ENCODE results near the gene DDX51.

DDX51 gene

DNA sequence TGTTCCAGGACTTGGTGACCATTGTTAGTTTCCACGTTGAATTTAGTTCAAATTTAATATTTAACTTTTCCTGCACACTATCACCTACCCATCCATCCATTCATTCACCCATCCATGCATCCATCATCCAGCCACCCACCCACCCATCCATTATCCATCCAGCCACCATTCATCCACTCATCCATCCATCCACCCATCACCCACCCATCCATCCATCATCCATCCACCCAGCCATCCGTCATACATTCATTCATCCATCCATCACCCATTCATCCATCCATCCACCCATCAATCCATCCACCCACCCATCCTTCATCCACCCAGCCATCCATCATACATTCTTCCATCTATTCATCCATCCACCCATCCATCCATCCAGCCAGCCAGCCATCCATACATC, 22.0 kb upstream of the DDX51 start:
- no peak for DNase-seq

DNA sequence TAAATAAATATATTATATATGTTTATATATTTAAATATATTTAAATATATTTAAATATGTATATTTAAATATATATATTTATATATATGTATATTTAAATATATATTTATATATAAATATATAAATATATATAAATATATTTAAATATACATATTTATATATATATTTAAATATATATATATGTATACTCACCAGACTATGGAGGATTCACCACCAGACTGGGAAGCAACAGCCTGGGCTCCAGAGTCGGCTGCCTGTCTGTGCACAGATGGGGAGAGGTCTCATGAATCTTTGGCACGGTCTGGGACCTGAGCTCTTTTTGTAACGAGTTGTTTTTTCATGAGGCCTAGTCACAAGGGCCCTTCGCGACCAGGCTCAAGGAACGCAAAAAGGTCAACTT, 21.5 kb upstream of the DDX51 start:
- DNase-seq, result no peak

DNA sequence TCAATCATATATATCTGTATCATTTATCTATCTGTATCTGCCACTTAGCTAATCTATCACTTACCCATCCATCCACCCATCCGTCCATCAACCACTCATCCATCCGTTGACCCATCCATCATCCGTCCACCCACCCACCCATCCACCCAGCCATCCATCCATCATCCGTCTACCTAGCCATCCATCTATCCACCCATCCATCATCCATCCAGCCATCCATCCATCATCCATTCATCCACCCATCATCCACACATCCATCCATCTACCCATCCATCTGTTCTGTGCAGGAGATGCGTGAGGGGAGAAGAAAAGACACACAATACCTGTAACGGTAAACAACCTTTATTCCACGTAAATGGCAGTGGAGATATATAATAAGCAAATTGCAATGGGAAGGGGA, 20.3 kb upstream of the DDX51 start:
- DNase-seq, result no peak

DNA sequence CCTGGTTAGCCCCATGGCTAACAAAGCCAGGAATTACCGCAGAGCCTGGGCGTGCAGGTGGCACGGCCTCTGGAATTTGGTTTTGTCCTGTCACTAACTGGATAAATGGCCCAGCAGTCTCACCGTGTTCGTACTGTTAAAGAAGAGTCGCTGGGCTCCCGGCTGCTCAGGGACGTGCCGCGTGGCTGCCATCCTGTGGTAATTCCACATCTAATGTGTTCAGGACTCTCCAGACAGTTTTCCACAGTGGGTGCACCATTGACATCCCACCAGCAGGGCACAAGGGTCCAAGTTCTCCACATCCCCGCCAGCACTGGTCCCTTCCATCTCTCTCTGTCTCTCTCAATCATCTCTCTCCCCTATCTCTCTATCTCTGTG, 19.8 kb upstream of the DDX51 start:
- DNase-seq, result no peak

DNA sequence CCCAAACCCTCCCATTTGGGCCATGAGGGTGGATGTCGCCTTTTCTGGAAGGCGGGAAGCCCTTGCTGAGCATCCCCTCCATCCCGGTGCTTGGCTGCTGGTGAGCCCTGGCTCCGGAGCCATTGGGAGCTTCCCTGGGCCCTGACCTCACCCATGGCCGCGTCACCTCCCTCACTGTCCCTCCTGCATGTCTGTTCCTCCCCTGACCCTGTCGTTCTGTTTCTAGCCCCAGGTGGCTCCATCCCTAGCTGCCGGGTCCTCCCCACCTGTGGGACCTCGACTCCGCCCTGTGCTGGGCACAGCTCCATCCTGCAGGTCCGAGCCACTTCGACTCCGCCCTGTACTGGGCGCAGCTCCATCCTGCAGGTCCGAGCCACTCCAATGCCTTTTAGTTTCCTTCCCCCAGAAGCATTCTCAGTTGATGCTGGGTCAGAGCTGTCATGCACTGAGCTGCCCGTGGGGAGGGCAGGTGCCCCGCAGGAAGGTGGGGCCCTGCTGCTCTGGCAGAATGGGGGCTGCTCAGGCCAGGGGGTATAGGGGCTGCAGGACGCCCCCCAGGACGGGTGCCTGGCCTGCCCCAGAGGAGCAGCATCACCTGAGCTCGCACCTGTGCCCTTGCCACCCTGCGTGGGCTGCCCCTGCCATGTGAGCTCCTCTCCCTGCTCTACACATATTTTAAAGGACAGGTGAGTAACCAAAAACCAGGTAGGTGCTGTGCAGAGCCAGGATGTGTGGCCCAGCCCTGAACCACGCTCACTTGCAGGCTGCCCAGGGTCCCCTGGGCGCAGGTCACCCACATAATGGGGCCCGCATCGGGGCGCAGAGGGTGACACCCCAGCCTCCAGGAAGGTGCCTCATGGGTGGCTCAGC, 19.2 kb upstream of the DDX51 start:
- DNase-seq, result no peak

DNA sequence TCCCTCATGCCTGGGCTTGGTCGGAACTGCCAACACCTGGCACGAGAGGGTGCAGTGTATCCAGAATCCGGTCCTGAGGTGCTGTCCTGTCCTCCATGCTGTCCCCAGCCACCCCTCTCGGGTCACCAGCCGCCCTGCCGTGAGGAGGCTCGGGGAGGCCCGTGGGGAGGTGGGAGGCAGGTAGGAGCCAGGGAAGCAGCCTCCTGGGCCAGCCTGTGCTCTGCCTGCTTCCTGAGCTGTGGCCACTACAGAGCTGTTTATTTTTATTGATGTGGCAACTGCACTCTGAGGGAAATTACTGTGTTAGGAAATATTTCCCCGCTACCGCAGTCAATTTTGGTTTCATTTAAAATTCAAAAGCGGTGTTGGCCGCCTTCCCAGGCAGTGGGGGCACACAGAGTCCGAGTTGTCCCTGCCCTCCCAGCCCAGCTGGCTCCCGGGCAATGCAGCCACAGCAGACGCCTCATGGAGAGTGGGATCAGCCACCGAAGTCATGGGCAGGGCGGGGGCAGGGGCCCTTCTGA, 18.5 kb upstream of the DDX51 start:
- DNase-seq, result no peak

DNA sequence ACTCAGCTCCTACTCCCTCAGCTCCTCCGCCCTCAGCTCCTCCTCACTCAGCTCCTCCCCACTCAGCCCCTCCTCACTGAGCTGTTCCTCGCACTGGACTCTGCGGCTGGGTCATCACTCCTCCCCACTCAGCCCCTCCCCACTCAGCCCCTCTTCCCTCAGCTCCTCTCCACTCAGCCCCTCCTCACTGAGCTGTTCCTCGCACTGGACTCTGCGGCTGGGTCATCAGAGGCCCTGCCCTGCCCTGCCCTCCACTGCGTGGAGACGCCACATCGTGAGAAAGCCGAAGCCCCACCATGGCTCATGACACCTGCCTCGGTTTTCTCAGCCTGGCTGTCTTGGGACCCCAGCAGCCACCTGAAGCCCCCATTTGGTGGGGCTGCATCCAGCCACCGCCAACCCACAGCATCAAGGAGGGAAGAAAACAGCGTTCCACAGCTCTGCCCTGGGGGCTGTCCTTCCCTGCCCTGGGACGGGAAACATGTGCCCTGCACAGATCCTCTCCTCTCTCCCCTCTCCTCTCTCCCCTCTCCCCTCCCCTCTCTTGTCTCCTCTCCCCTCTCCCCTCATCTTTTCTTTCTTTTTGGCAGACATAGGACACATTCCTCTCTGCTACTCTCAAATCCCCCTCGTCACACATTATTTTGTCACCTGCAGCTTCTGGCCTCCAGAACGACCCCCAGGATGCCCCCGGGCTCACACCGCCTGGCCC, 17.8 kb upstream of the DDX51 start:
- no peak for DNase-seq

DNA sequence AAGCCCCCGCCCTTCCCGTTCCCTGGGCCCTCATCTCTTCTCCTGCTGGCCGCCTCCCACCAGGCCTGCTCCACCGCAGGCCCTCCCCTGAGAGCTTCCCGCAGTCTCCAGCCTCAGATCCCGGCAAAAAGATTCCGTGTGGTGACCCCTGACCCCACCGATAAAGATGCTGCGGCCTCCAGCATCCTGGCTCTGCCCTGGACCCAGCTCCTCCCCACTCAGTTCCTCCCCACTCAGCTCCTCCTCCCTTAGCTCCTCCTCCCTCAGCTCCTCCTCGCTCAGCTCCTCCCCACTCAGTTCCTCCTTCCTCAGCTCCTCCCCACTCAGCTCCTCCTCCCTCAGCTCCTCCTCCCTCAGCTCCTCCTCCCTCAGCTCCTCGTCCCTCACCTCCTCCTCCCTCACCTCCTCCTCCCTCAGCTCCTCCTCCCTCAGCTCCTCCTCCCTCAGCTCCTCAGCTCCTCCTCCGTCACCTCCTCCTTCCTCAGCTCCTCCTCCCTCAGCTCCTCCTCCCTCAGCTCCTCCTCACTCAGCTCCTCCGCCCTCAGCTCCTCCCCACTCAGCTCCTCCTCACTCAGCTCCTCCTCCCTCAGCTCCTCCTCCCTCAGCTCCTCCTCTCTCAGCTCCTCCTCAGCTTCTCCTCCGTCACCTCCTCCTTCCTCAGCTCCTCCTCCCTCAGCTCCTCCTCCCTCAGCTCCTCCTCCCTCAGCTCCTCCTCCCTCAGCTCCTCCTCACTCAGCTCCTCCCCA, 17.1 kb upstream of the DDX51 start:
- peak; percentile 16 for DNase-seq

DNA sequence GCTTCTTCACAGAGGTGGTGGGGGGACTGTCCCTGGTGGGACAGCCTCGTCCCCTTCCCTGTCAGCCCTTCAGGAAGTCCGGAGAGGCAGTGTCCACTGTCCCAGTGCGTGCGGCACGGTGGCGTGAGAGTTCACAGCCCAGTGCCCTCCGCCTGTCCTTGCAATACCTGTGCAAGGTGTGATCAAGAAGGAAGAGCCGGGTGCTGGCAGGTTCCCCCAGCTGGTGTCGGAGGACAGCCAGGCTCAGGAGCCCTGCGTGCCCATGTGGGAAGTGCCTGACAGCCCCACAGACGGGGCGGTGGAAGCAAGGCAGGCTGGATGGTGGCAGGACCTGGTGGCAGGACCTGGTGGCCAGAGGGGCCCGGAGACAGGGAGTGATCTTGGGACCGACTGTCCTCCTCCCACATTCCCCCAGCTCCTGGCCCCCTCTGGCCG, 16.5 kb upstream of the DDX51 start:
- no peak for DNase-seq

DNA sequence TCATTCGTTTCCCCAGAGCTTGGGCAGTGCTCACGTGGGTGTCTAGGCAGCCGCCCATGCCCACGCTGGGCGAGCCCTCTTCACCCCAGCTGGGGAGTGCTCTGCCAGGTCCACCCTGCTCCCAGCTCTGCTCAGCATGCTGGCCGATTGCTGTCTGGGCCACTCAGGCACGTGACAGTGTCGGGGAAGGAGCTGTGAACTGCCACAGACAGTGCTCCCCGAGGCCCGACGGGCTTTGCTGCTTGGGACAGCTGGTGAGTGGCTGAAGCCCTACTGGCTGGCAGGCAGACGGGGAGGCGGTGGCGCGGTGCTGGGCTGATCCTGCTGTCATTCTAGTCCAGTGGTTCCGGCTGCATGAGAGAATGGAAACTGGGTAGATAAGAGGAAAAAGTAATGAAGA, 15.9 kb upstream of the DDX51 start:
- DNase-seq, result no peak

DNA sequence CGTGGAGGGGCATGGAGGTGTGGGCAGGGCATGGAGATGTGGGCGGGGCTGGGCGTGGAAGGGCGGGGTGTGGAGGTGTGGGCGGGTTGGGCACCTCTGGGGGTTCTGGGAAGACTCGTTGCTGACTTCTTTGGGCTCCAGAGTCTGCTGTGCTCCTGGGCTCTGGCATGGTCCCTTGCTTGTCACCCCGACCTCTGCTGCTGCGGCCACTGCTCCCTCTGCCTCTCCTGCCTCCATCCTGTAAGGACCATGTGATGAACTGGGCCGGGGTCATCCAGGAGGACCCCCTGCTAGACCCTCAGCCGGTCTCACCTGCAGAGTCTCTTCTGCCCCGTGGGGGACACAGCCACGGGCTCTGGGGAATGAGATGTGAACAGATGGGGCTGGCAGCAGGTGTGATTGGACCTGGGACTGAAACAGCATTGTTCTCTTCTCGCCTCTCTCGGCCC, 15.5 kb upstream of the DDX51 start:
- no peak for DNase-seq

DNA sequence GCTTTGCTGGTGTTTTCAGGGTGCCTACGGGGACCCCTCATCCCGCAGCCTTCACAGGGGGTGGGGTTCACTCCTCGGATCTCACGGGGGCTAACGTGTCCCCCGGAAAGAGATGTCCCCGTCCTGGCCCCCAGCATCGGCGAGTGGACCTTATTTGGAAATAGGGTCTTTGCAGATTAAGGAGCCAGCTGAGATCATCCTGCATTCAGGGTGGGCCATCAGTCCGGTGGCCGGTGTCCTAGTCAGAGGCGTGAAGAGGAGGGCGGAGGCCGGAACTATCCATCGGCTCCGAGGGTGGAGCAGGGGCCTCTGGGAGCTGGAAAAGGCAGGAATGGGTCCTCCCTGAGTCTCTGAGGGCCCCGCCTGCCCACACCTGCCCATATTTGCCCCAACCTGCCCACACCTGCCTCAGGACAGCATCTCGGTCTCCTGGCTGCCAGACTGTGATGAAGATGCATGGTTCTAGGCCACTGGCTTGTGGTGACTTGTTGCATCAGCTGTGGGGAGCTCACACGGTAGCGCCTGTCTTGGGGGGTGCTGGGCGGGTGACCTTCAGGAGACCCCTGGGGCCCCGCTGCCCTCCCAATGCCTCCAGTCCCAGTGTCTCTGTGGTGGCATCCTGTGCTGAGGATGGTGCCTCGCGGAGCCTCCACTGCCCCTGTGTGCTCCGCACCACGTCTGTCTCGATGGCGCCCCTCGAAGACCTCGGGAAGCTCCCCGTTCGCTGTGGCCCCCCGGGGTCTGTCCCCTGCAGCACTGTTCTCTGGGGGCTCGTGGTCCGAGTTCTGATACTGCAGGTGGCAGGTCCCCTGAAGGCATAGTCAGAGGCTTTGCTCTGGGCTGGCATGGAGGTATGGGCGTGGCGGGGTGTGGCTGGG, 14.8 kb upstream of the DDX51 start:
- DNase-seq, result no peak

DNA sequence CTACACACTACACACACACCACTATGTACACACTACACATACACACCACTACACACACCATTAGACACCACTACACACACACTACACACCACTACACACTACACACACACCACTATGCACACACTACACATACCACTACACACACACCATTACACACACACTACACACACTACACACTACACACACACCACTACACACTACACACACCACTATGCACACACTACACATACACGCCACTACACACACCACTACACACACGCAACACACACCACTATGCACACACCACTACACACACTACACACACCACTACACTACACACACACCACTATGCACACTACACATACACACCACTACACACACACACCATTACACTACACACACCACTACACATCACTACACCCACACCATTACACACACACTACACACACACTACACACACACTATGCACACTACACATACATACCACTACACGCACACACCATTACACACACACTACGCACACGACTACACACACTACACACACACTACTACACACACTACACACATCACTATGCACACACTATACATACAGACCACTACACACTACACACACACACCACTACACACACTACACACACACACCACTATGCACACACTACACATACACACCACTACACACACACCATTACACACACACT, 13.8 kb upstream of the DDX51 start:
- no peak for DNase-seq

DNA sequence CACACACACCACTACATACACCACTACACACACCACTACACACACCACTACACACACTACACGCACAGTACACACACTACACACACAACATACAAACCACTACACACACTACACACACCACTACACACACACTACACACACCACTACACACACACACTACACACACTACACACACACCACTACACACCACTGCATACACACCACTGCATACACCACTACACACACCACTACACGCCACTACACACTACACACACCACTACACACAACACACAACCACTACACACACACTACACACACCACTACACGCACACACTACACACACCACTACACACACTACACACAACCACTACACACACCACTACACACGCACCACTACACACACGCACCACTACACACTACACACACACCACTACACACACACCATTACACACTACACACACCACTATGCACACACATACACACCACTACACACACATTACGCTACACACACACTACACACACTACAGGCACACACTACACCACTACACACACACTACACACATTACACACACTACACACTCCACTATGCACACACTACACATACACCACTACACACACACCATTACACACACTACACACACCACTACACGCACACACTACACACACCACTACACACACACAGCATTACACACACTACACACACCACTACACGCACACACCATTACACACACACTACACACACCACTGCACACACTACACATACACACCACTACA, 12.6 kb upstream of the DDX51 start:
- DNase-seq, result no peak

DNA sequence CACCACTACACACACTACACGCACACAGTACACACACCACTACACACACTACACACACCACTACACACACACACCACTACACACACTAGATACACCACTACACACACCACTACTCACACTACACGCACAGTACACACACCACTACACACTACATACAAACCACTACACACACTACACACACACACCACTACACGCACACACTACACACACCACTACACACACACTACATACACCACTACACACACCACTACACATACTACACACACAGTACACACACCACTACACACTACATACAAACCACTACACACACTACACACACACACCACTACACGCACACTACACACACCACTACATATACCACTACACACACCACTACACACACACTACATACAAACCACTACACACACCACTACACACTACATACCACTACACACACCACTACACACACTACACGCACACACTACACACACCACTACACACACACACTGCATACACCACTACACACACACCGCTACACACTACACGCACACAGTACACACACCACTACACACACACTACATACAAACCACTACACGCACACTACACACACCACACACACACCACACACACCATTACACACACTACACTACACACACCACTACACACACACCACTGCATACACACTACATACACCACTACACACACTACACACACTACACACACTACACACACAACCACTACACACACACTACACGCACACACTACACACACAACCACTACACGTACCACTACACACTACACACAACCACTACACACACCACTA, 11.9 kb upstream of the DDX51 start:
- no peak for DNase-seq

DNA sequence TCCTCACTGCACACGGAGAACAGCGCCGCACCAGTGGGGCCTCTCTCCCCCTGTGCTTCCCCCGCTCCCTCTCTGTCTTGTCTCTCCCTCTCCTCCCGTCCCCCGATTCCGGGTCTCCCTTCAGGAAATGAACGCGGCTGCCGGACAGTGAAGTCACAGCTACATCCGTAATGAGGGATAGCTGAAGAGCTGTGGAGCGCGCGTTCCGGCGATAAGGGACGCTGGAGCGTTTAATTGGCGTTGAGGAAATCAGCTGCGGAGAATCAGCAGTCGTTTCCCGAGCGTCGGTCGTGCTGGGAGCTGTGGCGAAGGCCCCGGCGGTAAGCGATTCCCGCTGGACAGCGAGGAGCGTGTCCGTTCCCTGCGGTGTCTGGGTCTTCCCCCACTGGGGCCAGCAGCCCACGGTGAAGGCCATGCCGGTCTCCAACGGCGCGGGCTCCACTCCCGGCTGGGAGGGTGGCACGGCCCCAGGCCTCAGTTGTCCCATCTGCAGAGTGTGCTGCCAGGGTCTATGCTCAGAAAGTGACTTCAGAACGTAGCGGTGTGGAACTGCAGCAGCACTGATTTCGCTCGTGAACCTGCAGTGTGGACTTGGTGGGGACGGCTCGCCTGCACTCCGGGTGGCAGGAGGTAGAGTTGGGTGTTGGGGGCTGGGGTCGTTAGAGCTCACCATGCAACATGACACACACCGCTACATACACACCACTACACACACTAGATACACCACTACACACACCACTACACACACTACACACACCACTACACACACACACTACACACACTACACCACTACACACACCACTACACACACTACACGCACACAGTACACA, 11.0 kb upstream of the DDX51 start:
- DNase-seq, result no peak

DNA sequence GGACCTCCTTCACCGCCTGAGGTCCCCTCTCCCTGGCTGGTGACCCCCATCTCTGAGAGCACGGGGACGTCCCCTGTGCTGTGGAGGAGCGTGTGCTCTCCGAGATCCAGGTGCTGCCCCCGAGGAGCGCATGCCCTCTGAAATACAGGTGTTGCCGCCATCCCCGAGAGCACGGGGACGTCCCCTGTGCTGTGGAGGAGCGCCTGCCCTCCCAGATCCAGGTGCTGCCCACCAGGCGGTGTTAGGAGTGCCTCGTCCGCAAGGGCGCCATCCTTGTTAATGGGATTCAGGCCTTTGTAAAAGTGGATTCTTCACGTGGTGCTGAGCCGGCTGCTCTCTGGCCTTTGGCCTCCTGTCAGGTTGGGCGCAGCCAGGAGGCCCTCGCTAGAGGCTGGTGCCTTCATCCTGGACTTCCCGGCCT, 10.2 kb upstream of the DDX51 start:
- DNase-seq, result no peak

DNA sequence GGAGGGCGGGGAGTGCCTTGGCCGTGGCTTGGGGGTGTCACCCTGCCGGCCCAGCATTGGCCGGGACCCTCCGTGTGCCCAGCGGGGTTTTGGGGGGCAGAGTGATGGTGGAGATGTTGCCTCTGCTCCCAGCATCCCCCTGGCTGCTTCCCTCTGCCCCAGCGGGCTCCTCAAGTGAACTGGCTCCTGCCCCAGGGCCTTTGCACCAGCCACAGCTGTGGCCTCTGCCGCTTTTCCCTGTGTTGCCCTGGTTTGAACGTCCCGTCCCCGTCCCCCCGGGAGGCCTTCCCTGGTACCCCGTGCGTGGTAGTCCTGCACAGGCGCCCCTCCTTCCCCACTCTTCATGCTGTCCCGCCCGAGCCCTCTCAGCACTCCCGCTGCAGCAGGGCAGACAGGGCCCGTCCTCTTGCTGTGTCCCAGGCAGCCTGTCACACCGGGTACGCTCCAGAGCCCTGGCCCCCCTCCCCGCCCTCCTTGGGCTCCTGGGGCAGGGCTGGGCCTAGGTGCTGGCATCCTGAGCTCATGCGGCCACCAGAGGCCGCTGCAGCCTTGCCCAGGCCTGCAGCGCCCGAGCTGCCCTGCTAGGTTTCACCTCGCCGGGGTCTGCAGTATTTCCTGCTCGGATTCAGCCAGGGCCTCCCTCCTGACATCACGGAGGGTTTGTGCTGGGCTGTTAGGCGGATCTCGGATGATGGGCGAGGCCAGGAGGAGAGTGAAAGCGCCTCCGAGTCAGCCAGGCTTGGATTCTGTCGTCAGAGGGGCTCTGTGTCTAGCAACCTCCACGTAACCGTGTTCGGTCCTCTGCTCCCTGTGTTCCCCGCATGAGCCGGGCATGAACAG, 9.6 kb upstream of the DDX51 start:
- DNase-seq, result peak; percentile 70
